Measurements from ENCODE around the gene GMIP.

GMIP gene

DNA sequence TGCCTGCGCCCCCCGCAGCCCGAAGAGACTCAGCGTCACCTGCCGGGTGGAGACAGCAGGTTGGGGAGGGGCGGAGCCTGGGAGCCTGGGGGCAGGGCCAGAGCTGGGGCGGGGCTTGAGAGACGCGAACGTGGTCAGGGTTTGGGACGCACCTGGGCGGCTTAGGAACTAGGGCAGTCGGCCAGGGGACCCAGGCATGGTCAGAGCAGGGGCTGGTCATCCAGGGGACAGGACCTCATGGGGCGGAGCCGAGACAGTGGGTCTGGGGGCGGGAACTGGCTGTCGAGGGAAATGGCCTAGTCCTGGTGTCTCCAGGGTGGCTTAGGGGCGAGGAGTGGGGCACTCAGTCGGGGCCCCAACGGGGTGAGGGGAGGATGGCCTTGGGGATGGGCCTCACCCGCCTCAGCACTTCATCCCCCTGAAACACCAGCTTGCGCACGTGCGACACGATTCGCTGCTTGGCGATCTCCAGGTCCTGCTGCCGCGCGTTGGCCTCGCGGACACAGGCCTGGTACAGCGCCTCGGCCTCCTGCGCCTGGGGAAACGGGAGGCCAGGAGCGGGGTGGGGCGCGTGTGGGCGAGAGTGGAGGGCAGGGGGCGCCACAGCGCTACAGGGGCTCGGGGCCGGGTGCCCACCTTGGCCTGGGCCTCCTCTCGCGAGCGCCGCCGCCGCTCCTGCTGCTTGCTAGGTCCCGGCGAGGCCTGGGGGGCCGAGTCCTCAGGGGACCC lies 5.8 kb downstream of the GMIP start:
- no peak for DNase-seq (ENCODE audit: low spot score)
- TF ChIP-seq, protein P1, sequence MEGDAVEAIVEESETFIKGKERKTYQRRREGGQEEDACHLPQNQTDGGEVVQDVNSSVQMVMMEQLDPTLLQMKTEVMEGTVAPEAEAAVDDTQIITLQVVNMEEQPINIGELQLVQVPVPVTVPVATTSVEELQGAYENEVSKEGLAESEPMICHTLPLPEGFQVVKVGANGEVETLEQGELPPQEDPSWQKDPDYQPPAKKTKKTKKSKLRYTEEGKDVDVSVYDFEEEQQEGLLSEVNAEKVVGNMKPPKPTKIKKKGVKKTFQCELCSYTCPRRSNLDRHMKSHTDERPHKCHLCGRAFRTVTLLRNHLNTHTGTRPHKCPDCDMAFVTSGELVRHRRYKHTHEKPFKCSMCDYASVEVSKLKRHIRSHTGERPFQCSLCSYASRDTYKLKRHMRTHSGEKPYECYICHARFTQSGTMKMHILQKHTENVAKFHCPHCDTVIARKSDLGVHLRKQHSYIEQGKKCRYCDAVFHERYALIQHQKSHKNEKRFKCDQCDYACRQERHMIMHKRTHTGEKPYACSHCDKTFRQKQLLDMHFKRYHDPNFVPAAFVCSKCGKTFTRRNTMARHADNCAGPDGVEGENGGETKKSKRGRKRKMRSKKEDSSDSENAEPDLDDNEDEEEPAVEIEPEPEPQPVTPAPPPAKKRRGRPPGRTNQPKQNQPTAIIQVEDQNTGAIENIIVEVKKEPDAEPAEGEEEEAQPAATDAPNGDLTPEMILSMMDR (IDR thresholded peaks at IDR 0.05; ENCODE audit: extremely low read depth, missing control alignments) = no peak

DNA sequence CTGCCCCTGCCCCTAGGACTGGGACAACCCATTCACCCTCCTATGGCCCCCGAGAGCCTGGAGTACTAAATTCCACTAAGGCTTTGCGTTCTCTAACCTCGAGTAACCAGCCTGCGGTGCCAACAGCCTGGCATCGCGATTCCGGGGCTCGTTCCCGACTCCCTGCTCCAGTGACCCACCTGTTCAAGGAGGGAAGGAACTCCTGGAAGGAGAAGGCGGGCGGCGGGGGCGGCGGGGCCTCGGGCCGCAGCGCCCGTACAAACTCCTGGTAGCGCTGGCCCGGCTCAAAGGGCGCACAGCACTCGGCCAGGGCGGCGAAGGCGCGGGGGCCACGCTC lies 6.3 kb downstream of the GMIP start:
- TF ChIP-seq, protein P1 (IDR thresholded peaks at IDR 0.05; ENCODE audit: extremely low read depth, missing control alignments) = no peak
- DNase-seq (ENCODE audit: low spot score) = no peak

DNA sequence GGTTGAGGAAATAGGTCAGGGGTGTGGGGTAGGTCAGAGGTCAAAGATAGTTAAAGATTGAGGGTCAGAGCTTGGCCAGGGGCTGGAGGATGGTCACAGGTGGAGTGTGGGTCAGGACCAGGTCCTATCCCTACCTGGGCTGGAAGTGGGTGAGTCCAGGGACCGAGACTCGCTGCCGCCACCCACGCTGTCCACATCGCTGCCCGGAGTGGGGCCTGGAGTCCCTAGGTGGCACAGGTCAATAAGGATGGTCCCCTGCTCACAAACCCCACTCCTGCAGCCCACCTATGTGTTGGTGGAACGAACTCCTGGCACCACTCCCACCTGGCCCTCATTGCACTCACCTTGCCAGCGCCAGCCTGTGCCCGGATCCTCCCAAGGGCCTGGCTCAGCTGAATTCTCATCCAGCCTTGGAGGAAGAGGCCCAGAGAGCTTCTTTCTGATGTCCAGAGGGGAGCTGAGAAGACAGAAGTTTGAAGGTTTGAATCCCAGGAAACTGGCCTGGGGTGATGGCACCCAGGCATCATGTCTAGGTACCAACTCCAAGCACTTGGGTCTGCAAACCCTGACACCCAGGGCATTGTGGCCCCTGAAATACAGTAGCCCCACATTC lies 6.8 kb downstream of the GMIP start:
- TF ChIP-seq, protein P1 (IDR thresholded peaks at IDR 0.05; ENCODE audit: extremely low read depth, missing control alignments) = no peak
- peak; percentile 36 for DNase-seq (ENCODE audit: low spot score)

DNA sequence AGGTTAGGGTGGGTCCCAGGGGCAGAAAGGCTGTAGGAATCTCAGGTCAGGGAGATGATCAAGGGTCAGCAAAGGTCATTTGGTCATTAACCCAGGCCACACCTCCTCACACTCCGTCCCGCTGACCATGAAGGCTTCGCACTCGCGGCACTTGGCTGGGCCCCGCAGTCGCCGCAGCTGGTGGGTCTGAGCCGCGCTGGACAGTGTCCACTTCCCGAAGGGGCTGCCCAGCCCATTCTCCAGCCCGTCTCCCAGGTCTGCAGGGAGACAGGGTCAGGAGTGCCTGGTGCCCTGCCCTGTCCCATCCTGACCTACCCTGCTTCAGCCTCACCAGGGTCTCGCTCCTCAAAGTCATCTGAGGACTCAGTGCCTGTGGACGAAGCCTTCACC lies 8.1 kb downstream of the GMIP start:
- DNase-seq (ENCODE audit: low spot score) = peak; percentile 38
- TF ChIP-seq, protein P1 (IDR thresholded peaks at IDR 0.05; ENCODE audit: extremely low read depth, missing control alignments) = no peak

DNA sequence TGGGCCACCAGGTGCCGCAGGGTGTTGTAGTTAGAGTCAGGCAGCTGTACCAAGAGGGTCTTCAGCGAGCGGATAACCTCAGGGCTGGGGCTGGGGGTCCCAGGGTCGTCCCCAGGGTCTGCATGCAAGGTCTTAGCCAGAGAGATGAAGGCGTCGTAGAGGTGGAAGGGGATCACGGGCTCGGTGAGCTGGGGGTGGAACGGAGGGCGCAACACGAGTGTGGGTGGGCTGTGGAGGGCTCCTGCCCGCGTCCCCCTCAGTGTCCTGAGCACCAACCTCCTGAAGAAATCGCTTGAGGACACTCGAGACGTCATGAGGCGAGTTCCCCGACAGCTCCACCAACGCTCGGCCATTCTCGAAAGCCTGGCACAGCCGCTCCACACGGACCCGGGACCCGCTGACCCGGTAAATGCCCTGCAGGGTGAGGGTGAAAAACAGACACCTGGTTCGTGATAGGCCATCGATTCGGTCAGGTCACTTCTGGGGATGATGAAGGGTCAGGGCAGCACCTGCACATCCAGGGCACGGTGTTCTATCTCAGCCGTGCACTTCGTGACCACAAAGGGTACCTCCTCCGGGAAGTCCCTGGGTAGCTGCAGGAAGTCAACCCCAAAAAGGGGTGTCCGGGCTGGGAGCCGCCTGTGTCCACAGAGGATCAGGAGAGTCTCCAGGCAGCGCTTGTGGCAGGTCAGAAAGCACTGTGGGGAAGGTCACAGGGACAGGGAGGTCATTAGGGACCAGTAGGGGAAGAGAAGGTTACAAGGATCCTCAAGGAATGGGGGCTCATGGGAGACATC lies 8.7 kb downstream of the GMIP start:
- TF ChIP-seq, protein P1 (IDR thresholded peaks at IDR 0.05; ENCODE audit: extremely low read depth, missing control alignments) = no peak
- peak; percentile 56 for DNase-seq (ENCODE audit: low spot score)

DNA sequence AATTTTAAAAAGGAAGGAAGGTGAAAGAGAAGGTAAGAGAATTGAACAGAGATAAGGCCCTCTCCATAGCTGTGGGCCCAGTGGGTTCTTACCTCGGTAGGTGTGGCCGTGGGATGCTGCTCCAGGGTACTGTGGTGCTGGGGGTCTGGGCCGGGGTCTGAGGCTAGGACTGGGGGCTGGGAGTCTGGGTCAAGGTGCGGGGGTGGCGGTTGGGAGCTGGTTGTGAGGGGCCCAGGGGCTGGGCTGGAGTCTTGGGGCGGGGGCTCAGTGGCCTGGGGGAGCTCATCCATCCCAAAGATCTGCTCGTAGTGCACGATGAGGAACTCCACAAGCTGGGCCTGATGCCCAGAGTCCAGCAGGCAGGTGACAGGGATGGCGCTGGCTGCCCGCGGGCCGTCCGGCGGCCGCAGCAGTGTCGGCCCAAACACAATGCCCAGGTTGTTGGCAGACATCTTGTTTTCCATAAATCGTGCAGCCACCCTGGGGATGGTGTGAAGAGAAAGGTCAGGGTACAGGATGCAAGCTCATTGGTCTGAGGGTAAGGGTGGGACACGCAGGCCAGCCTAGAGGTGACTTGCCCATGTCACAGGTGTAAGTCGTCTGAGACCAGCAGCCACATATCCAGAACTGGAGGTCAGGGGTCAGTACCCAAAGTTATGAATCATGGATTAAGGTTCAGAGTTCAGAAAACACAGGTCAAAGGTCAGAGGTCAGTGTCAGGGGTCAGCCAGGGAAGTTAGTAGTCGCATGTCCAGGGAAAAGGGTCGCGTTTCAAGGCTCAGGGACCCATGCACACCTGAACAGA lies 9.5 kb downstream of the GMIP start:
- no peak for DNase-seq (ENCODE audit: low spot score)
- TF ChIP-seq, protein P1 (IDR thresholded peaks at IDR 0.05; ENCODE audit: extremely low read depth, missing control alignments) = no peak
